ENCODE results near the gene OLFM2.

OLFM2 gene

GRCh38 chr19:9913237-9914000 lies 22.9 kb downstream of the OLFM2 start:
- H3K4me2 ChIP-seq (ENCODE audit: low read length), result no peak overlapping the region
- no peak overlapping the region for H3K9ac ChIP-seq (ENCODE audit: low read length)
- TF ChIP-seq EZH2phosphoT487 (IDR thresholded peaks at IDR 0.05; ENCODE audit: low read depth) (no peak), CTCF (IDR thresholded peaks at IDR 0.05; ENCODE audit: low read depth, low read length) (no peak)
- no peaks in the 10 kb centered on the region for H3K79me2 ChIP-seq (ENCODE audit: low read length)
- H3K27me3 ChIP-seq (ENCODE audit: low read depth, low read length), result peaks cover 21% of the 10 kb centered on the region
- no peak overlapping the region for H3K4me3 ChIP-seq (ENCODE audit: low read length)
- peaks cover 15% of the 10 kb centered on the region for H3K4me1 ChIP-seq (ENCODE audit: low read length)
- H3K9me3 ChIP-seq (ENCODE audit: insufficient read depth, low read length), result no peaks in the 10 kb centered on the region
- no peaks in the 10 kb centered on the region for H3K36me3 ChIP-seq (replicated peaks; ENCODE audit: low read depth, low read length)
- no peak overlapping the region for H3K27ac ChIP-seq (ENCODE audit: low read length)
- no peak overlapping the region for H2AFZ ChIP-seq (ENCODE audit: low read depth, low read length)
- H4K20me1 ChIP-seq (ENCODE audit: insufficient read depth, low read length), result no peaks in the 10 kb centered on the region

- H3K4me3 ChIP-seq (ENCODE audit: low read length), result no peak overlapping the region
Observed at GRCh38 chr19:9912551-9913236, 23.6 kb downstream of the OLFM2 start.

GRCh38 chr19:9911524-9912185 lies 24.7 kb downstream of the OLFM2 start:
- no peaks in the 10 kb centered on the region for H4K20me1 ChIP-seq (ENCODE audit: insufficient read depth, low read length)
- H3K27me3 ChIP-seq (ENCODE audit: low read depth, low read length), result peaks cover 15% of the 10 kb centered on the region; the same call in 1 of the 2 replicates
- no peaks in the 10 kb centered on the region for H3K36me3 ChIP-seq (replicated peaks; ENCODE audit: low read depth, low read length)
- no peak overlapping the region for H2AFZ ChIP-seq (ENCODE audit: low read depth, low read length)
- TF ChIP-seq CTCF (IDR thresholded peaks at IDR 0.05; ENCODE audit: low read depth, low read length) (no peak), EZH2phosphoT487 (IDR thresholded peaks at IDR 0.05; ENCODE audit: low read depth) (no peak)
- no peak overlapping the region for H3K4me2 ChIP-seq (ENCODE audit: low read length)
- no peak overlapping the region for H3K4me3 ChIP-seq (ENCODE audit: low read length)
- H3K9me3 ChIP-seq (ENCODE audit: insufficient read depth, low read length), result no peaks in the 10 kb centered on the region
- H3K79me2 ChIP-seq (ENCODE audit: low read length), result no peaks in the 10 kb centered on the region
- no peak overlapping the region for H3K9ac ChIP-seq (ENCODE audit: low read length)
- peaks cover 5% of the 10 kb centered on the region for H3K4me1 ChIP-seq (ENCODE audit: low read length)
- H3K27ac ChIP-seq (ENCODE audit: low read length), result no peak overlapping the region

More at GRCh38 chr19:9912551-9913236, 23.6 kb downstream of the OLFM2 start:
- Histone ChIP-seq H3K9me3 (ENCODE audit: insufficient read depth, low read length) (no peaks in the 10 kb centered on the region), H3K27ac (ENCODE audit: low read length) (no peak overlapping the region), H2AFZ (ENCODE audit: low read depth, low read length) (no peak overlapping the region), H3K4me2 (ENCODE audit: low read length) (no peak overlapping the region), H3K79me2 (ENCODE audit: low read length) (no peaks in the 10 kb centered on the region), H4K20me1 (ENCODE audit: insufficient read depth, low read length) (no peaks in the 10 kb centered on the region), H3K36me3 (replicated peaks; ENCODE audit: low read depth, low read length) (no peaks in the 10 kb centered on the region), H3K9ac (ENCODE audit: low read length) (no peak overlapping the region), H3K4me1 (ENCODE audit: low read length) (peaks cover 15% of the 10 kb centered on the region), H3K27me3 (ENCODE audit: low read depth, low read length) (peaks cover 17% of the 10 kb centered on the region; the same call in 1 of the 2 replicates)
- TF ChIP-seq CTCF (IDR thresholded peaks at IDR 0.05; ENCODE audit: low read depth, low read length) (no peak), EZH2phosphoT487 (IDR thresholded peaks at IDR 0.05; ENCODE audit: low read depth) (no peak)

- no peaks in the 10 kb centered on the region for H3K79me2 ChIP-seq (ENCODE audit: low read length)
- no peak overlapping the region for H3K4me3 ChIP-seq (ENCODE audit: low read length)
- H3K9me3 ChIP-seq (ENCODE audit: insufficient read depth, low read length), result no peaks in the 10 kb centered on the region
- H4K20me1 ChIP-seq (ENCODE audit: insufficient read depth, low read length), result no peaks in the 10 kb centered on the region
- no peaks in the 10 kb centered on the region for H3K4me1 ChIP-seq (ENCODE audit: low read length)
- H3K27me3 ChIP-seq (ENCODE audit: low read depth, low read length), result peaks cover 15% of the 10 kb centered on the region; the same call in 1 of the 2 replicates
- H3K9ac ChIP-seq (ENCODE audit: low read length), result no peak overlapping the region
- no peak overlapping the region for H3K4me2 ChIP-seq (ENCODE audit: low read length)
- no peaks in the 10 kb centered on the region for H3K36me3 ChIP-seq (replicated peaks; ENCODE audit: low read depth, low read length)
- TF ChIP-seq EZH2phosphoT487 (IDR thresholded peaks at IDR 0.05; ENCODE audit: low read depth), result no peak
- no peak for TF ChIP-seq CTCF (IDR thresholded peaks at IDR 0.05; ENCODE audit: low read depth, low read length)
- H2AFZ ChIP-seq (ENCODE audit: low read depth, low read length), result no peak overlapping the region
- no peak overlapping the region for H3K27ac ChIP-seq (ENCODE audit: low read length)
Observed at GRCh38 chr19:9910625-9911024, 25.7 kb downstream of the OLFM2 start.
